T1000 (cell line): ENCODE data around the gene KCNJ4.

Experiments
- DNase-seq: peaks from one replicate; lab custom pipeline; 2025; ENCODE audit warnings: mixed read lengths; lab: John Stamatoyannopoulos, UW

Gene KCNJ4

GRCh38 chr22:38455076-38455529, at the start of gene KCNJ4:
Gene KCNJ4 (minus strand): TSS chr22:38455199. CDS start chr22:38428132, 27,067 bp downstream.
- DNase-seq: no peak

DNA sequence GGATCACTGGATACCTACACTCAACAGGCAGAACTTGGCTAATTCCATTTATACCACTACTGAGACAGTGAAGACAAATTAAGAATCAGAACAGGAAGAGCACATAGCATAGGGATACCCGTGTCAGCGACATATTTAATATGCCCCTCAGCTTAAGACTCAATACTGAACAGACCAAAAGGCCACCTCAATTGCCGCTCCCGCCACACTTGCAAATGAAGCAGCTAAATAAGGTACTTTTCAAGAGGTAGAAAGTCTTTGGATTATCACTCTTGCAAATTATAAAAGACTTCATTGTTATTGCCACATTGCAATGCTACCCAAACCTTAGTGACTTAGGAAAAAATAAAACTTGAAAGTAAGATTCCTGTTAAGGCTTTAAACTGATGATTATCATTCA, 48.0 kb upstream of the KCNJ4 start:
- DNase-seq: no peak

DNA sequence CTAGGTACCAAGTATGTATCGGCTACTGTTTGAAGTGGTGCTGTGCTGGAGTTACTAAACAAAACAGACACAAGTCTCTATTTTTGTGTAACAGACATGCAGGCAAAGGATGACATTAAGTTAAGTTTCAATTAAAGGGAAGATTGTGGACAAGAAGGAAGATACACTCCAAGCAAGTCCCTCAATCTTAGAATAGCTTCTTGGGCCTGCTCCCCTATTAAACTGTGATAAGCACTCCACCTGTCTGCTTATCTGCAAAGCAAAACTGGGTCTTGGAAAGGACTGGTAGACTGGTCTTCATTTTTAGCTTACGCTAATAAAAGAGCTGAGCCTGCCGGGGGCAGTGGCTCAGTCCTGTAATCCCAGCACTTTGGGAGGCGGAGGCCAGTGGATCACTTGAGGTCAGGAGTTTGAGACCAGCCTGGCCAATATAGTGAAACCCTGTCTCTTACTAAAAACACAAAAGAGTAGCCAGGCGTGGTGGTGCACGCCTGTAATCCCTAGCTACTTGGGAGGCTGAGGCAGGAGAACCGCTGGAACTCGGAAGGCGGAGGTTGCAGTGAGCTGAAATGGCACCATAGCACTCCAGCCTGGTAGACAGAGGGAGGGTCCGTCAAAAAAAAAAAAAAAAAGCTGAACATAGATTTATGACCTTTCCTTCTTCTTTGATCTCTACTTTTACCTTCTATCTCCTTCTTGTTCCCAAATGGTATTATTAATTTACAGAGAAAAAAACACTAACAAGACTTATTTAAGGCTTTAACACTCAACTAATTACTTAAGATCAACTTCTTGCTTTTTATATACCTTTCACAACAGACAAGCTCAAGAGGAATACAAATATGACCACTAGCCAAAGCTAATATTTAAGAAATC, 47.0 kb upstream of the KCNJ4 start:
- DNase-seq: no peak

DNA sequence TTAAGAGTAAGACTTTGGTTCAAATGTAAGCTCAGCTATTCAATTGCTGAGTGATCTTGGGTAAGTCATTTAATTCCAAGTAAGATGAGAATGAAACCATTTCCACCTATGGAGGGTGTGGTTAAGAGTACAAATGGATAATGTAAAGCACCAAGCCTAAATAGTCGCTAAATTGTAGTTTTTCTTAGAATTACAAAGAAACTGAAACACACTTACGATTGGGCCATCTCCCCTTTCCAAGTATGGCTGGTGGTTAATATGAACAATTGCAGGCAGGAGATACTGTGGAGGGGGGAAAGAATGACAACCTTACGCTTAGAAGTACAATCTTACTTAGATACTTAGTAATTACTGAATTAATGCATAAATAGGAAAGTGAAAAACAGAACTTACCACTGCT, 42.9 kb upstream of the KCNJ4 start:
- no peak for DNase-seq

GRCh38 chr22:38494939-38495338, 39.9 kb upstream of the KCNJ4 start:
- DNase-seq: no peak

DNA sequence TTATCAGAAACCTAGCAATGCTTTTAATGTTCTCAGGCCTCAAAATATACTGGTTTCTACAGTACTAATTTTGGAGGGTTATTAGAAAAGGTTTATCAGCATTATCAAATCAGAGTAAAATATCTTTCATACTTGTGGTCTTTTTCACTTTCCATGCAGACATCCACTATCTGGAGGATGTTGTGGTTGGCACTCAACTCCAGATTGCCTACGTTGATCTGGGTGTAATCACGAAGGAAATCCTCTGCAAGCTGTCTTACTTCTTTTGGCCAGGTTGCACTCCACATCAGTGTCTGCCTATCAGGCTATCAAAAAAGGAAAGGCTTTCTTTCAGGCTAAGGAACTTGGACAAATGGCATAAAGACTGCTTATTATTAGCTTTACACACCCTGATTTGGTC, 39.5 kb upstream of the KCNJ4 start:
- DNase-seq: no peak

DNA sequence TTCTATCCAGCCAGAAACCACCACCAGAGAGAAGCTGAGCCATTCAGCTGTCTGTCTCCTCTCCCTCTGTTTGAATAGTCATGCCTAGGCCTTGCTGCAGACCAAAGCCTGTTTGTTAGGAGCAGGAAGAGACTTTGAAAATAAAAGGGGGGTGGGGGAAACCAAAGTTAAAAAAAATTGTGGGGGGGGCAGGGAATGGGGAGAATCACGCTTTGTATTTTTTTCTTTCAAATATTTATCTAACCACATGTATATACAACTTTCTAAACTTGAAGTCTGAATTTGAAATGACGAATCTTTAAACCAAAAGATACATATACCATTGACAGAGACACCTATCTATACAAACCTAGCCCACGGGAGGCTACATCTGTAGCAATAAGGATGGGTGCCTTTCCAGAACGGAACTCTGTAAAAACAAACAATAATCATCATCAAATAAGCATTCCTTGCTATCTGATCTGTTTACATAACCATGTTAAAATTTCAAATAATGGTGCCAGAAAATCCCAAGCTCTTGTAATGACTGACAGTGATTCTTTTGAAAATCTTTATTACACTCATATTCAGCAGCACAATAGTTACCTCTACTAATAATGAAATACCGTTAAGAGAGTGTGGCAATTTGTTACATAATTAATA, 36.8 kb upstream of the KCNJ4 start:
- DNase-seq: no peak

- no peak for DNase-seq
Measured at GRCh38 chr22:38490915-38491314, 35.9 kb upstream of the KCNJ4 start.

DNA sequence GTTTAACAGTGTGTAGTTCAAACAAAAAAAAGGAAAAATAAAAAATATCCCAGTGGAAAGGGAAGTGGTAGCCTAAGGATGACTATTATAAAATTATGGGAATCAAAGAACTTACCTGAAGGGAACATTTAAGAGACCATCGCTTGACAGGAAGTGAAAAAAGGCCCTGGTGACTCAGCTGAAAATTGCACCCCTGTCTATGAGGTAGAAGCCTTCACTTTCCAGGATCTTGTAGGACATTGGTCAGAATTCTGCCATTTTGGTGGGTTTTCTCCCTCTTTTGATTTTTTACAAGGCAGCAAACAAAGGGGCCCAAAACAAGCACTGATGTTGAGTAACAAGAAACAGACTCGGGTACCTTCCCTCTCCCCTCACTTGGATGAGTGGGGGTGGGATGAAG, 35.5 kb upstream of the KCNJ4 start:
- DNase-seq: no peak

GRCh38 chr22:38489561-38490145, 34.7 kb upstream of the KCNJ4 start:
- DNase-seq: no peak

DNA sequence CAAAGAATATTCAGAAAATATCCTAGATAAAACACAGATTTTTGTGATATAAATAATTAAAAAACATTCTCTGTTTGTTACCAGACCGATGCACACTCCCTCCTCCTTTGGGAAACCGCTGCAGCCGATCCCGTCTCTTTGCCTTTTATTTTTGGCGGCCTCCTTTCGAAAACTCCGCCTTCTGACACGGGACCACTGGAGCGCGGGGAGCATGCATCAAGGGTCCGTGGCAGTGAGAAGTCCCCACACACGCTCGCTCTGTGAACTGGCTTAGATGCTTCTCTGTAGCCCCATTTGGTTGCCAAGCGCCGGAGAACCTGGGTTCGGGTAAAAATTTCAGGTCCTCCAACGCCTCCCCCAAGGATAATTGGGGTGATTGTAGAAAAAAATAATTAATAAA, 34.1 kb upstream of the KCNJ4 start:
- DNase-seq: no peak

DNA sequence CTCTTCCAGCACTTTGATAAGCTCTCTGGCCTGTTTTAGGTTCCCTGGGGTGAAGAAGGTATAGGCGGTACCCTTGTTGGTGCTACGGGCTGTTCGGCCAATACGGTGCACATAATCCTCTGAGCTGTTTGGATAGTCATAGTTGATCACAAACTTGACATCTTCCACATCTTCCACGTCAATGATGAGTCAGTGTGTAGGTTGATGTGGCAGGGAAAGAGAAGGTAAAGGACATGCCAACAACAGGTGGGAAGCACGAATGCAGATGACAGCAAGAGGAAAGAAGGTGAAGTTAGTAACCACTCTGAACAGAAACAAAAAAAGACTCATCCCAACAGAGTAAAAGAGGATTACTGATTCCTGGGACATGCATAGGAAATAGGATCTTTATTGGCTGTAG, 32.9 kb upstream of the KCNJ4 start:
- DNase-seq: no peak

- DNase-seq: no peak
Measured at GRCh38 chr22:38485783-38486182, 30.8 kb upstream of the KCNJ4 start.

GRCh38 chr22:38484244-38484643, 29.2 kb upstream of the KCNJ4 start:
- no peak for DNase-seq

GRCh38 chr22:38482662-38483308, 27.8 kb upstream of the KCNJ4 start:
- no peak for DNase-seq

DNA sequence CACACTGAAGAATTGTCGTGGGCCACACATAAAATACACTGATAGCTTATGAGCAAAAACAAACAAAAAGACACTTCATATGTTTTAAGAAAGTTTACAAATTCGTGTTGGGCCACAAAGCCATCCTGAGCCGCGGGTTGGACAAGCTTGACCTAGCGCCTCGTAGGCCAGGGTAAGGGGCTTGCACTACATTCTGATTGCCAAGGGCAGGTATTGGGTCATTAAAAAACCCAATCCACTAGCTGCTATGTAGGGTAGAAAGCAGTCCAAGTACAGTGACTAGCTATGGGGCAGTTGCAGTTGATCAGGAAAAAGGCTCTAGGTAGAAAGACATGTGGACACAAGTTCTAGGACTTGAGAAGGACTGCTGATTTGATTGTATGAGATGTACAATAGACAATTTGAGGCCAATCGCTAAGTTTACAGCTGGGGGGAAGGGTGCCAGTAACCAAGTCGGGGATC, 26.9 kb upstream of the KCNJ4 start:
- DNase-seq: no peak

GRCh38 chr22:38481162-38481870, 26.3 kb upstream of the KCNJ4 start:
- DNase-seq: no peak

DNA sequence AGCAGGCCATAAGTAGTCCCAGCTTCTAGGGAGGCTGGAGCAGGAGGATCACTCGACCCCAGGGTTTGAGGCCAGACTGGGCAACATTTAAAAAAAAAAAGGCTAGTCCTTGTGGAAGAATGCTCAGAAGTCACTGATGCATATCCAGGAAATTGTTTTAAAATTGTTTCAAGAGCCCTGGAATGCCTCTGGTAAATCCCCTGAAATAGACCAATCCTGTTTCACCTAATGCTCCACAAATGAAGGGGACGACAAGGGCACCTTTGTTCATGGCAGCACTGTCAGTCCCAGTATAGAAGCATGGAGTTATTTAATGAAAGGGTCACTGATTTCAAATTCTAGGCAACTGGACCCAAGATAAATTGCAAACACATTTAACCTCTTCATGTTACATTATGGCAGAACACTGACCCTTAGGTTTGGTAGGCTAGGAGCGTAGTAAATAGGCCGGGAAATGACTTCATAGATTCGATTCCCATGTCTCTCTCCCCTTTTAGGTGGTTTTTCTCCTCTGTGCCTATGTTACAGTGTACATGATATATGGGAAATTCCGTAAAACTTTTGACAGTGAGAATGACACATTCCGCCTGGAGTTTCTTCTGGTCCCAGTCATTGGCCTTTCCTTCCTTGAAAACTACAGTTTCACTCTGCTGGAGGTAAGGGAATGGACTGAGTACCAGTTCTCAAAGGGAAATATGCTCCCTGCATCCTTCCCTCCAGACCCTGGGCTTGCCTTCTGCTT, 24.3 kb upstream of the KCNJ4 start:
- no peak for DNase-seq

DNA sequence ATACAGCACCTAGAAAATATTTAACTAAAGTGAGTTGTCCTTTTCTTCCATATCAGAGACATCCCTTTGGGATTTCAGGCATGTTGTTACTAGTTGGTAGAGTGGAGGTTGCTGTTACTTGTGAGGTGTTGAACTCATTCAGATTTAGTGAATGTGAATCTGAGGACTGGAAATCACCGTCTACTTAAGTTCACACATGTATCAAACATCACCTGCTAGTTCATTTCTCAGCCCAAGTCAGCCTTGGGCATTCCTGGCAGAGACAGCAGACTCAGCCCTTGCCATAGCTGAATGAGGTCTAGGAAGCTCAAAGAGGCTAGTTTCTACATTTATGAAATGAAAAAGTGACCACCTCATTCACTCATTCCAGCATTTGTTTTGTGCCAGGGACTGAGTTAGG, 22.6 kb upstream of the KCNJ4 start:
- no peak for DNase-seq

DNA sequence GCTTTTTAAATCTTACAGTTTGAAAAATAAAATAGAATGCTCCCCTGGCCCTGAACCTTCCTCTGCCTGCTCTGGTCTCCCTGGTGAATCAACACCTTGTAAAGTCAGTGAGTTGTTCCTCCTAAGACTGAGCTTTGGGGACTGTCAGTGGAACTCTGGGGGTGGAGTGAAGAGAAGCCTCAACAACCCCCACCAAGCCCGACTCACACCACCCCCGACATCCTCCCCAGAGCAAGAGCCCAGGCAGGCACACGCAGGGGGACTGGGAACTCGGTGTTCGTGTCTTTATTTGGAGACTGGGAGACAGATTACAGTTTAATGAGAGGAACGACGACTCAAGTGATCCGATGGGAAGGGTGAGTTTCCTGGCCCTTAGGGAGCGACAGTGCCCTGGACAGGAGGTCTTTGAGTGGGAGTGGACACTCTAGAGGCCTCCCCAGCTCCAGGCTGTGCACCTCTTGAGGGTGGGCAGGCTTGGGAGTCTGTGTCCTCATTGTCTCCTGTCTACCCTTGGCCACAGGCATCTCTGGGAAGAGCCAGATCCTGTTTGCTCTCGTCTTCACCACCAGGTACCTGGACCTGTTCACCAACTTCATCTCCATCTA, 19.1 kb upstream of the KCNJ4 start:
- DNase-seq: no peak

GRCh38 chr22:38471237-38471636, 16.2 kb upstream of the KCNJ4 start:
- DNase-seq: no peak
